Measurements from ENCODE around the gene USP44. TPM values are rescaled to one million over a fixed set of nuclear protein-coding genes. Genes with fewer than 3 reads are reported as not detected.
"Not testable (repeated sequence)": the region's sequence is repeated elsewhere in the genome, so short reads cannot be mapped to it uniquely, and the experiment has no call there.

Gene USP44
- total and polyA plus RNA-seq, 3 experiments from 2014 or later = 3.2 to 7.1 (median 5.8) TPM

DNA sequence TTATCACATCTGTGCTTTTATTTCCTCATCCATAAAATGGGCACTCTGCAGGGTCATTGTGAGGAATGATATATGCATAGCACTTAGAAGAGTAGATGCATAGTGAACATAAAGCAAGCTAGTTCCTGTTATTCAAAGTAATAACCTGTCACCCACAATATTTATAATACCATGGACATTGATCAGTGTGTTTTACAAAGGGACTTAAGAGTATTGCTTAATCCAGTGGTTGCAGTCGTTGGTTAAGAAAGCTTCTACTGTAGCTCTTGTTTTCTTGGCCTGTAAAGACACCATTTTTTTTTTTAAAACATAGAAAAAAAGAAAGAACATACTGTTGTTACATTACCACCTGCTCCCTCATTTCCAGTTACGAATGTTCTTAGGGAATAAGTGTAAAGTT is 64.3 kb downstream of the USP44 start:
- ChIA-PET CTCF (no interaction called here), POLR2A (no interaction called here)
- no peak overlapping the region for H3K27ac ChIP-seq (ENCODE audit: low read depth, low read length)
- H3K36me3 ChIP-seq (ENCODE audit: insufficient read depth, low read length) = peaks cover 17% of the 10 kb centered on the region
- Mint-ChIP-seq H3K9me3 (no peaks in the 10 kb centered on the region), H3K4me3 (no peak overlapping the region), H3K4me1 (peaks cover 13 to 31% (median 29%) of the 10 kb centered on the region in 3 donors), H3K27ac (no peak overlapping the region), H3K27me3 (no peaks in the 10 kb centered on the region), H3K36me3 (peaks cover 0 to 73% (median 16%) of the 10 kb centered on the region in 3 donors)
- H3K9me3 ChIP-seq (ENCODE audit: low read length) = no peaks in the 10 kb centered on the region
- no peaks in the 10 kb centered on the region for H3K4me1 ChIP-seq (ENCODE audit: insufficient read depth, low read length)
- no peak overlapping the region for H3K4me3 ChIP-seq (ENCODE audit: low read length)
- no peaks in the 10 kb centered on the region for H3K27me3 ChIP-seq (ENCODE audit: insufficient read depth, low read length, poor library complexity, severe bottlenecking)
- DNase-seq = no peak

DNA sequence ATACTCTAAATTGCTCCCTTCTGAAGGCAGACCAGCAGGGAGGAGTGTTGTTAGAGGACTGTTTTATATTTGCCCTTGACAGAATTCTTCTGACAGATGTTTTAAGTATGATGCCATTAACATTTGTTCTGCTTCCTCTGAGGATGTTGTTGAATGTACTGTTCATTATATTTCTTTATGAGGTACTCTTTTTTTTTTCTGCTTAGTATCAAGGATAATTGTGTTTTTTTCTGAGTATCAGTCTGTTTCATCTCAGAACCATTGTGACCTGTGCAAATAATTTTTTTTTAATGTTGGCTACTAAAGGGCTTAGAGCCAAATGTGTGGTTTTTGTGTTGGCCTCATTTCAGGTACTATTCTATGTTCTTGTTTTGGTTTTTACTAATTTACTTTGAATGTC is 66.8 kb downstream of the USP44 start:
- H3K36me3 Mint-ChIP-seq = peaks cover 0 to 69% (median 18%) of the 10 kb centered on the region in 3 donors
- peaks cover 22% of the 10 kb centered on the region for H3K36me3 ChIP-seq (ENCODE audit: insufficient read depth, low read length)
- no peaks in the 10 kb centered on the region for H3K9me3 ChIP-seq (ENCODE audit: low read length)
- H3K4me3 ChIP-seq (ENCODE audit: low read length) = no peak overlapping the region
- H3K9me3 Mint-ChIP-seq = no peaks in the 10 kb centered on the region
- H3K27me3 Mint-ChIP-seq = no peaks in the 10 kb centered on the region
- CTCF ChIA-PET = no interaction called here
- no peak overlapping the region for H3K27ac ChIP-seq (ENCODE audit: low read depth, low read length)
- no peaks in the 10 kb centered on the region for H3K27me3 ChIP-seq (ENCODE audit: insufficient read depth, low read length, poor library complexity, severe bottlenecking)
- peaks cover 34 to 45% (median 43%) of the 10 kb centered on the region in 3 donors for H3K4me1 Mint-ChIP-seq
- H3K4me3 Mint-ChIP-seq = no peak overlapping the region
- H3K27ac Mint-ChIP-seq = peak overlapping the region in 4 of 8 donors; percentile 46 to 79 (median 76)
- peaks cover 22% of the 10 kb centered on the region for H3K4me1 ChIP-seq (ENCODE audit: insufficient read depth, low read length)
- POLR2A ChIA-PET = no interaction called here
- no peak for DNase-seq

GRCh38 chr12:95482564-95482963 is 68.7 kb downstream of the USP44 start:
- POLR2A ChIA-PET = not testable (repeated sequence)

DNA sequence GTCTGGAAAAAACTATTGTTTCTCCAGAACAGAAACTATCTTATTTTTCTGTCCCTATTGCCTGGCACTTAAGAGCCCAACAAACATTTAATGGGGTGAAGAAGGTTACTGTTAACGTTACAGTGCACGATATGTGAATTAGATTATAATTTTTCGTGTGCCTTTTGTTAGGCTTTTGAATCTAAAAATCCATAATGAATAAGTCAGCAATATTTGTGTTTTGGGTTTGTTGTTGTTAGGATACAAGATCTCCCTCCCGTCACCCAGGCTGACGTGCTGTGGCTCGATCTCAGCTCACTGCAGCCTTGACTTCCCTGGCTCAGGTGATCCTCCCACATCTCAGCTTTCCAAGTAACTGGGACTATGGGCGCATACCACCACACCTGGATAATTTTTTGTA is 69.4 kb downstream of the USP44 start:
- H3K4me3 Mint-ChIP-seq = no peak overlapping the region
- ChIA-PET CTCF (no interaction called here), POLR2A (no interaction called here)
- Histone ChIP-seq H3K4me1 (ENCODE audit: insufficient read depth, low read length) (peaks cover 44% of the 10 kb centered on the region), H3K4me3 (ENCODE audit: low read length) (no peak overlapping the region), H3K9me3 (ENCODE audit: low read length) (no peaks in the 10 kb centered on the region), H3K36me3 (ENCODE audit: insufficient read depth, low read length) (peaks cover 33% of the 10 kb centered on the region), H3K27me3 (ENCODE audit: insufficient read depth, low read length, poor library complexity, severe bottlenecking) (no peaks in the 10 kb centered on the region), H3K27ac (ENCODE audit: low read depth, low read length) (no peak overlapping the region)
- no peak for DNase-seq
- peaks cover 0 to 3% of the 10 kb centered on the region in 2 donors for H3K27me3 Mint-ChIP-seq
- peak overlapping the region in 2 of 8 donors; percentile 35 to 66 for H3K27ac Mint-ChIP-seq
- peaks cover 52 to 70% (median 59%) of the 10 kb centered on the region in 3 donors for H3K4me1 Mint-ChIP-seq
- peaks cover 0 to 70% (median 19%) of the 10 kb centered on the region in 3 donors for H3K36me3 Mint-ChIP-seq
- H3K9me3 Mint-ChIP-seq = no peaks in the 10 kb centered on the region

More at GRCh38 chr12:95482564-95482963, 68.7 kb downstream of the USP44 start:
- peaks cover 0 to 72% (median 19%) of the 10 kb centered on the region in 3 donors for H3K36me3 Mint-ChIP-seq
- H3K4me3 Mint-ChIP-seq; DNase-seq; H3K27me3 ChIP-seq (ENCODE audit: insufficient read depth, low read length, poor library complexity, severe bottlenecking); H3K27ac ChIP-seq (ENCODE audit: low read depth, low read length); H3K27me3 Mint-ChIP-seq; H3K9me3 Mint-ChIP-seq; H3K4me3 ChIP-seq (ENCODE audit: low read length); CTCF ChIA-PET; H3K9me3 ChIP-seq (ENCODE audit: low read length): not testable (repeated sequence)
- Histone ChIP-seq H3K4me1 (ENCODE audit: insufficient read depth, low read length) (peaks cover 39% of the 10 kb centered on the region), H3K36me3 (ENCODE audit: insufficient read depth, low read length) (peaks cover 29% of the 10 kb centered on the region)
- H3K4me1 Mint-ChIP-seq = peaks cover 49 to 65% (median 60%) of the 10 kb centered on the region in 3 donors
- H3K27ac Mint-ChIP-seq = peak overlapping the region in 1 of 8 donors; percentile 52

DNA sequence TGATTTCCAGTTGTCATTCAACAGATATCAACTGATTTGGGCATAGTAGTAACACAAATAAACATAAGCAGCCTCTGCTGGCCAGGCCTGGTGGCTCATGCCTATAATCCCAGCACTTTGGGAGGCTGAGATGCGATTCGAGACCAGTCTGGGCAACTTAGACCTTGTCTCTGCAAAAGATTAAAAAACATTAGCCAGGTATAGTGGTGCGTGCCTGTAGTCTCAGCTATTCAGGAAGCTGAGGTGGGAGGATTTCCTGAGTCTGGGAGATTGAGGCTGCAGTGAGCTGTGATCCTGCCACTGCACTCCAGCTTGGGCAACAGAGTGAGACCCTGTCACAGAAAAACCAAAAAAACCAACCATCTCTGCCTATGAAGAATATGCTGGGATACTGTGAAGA is 70.2 kb downstream of the USP44 start:
- peaks cover 0 to 3% of the 10 kb centered on the region in 2 donors for H3K27me3 Mint-ChIP-seq
- POLR2A ChIA-PET = no interaction called here
- Histone ChIP-seq H3K36me3 (ENCODE audit: insufficient read depth, low read length) (peaks cover 28% of the 10 kb centered on the region), H3K4me3 (ENCODE audit: low read length) (no peak overlapping the region), H3K27ac (ENCODE audit: low read depth, low read length) (no peak overlapping the region), H3K27me3 (ENCODE audit: insufficient read depth, low read length, poor library complexity, severe bottlenecking) (no peaks in the 10 kb centered on the region), H3K4me1 (ENCODE audit: insufficient read depth, low read length) (peaks cover 46% of the 10 kb centered on the region), H3K9me3 (ENCODE audit: low read length) (no peaks in the 10 kb centered on the region)
- CTCF ChIA-PET = interaction anchor here (1.4 kb wide), 1 partner anchor 54 kb away, joined by 4 read pairs; no protein-coding TSS in a partner anchor
- no peak for DNase-seq
- H3K36me3 Mint-ChIP-seq = peaks cover 0 to 67% (median 18%) of the 10 kb centered on the region in 3 donors
- H3K27ac Mint-ChIP-seq = peak overlapping the region in 7 of 8 donors; percentile 25 to 81 (median 52)
- H3K4me3 Mint-ChIP-seq = peak overlapping the region in 5 of 7 donors; percentile 10 to 49 (median 25)
- H3K9me3 Mint-ChIP-seq = no peaks in the 10 kb centered on the region
- peaks cover 58 to 78% (median 68%) of the 10 kb centered on the region in 3 donors for H3K4me1 Mint-ChIP-seq

DNA sequence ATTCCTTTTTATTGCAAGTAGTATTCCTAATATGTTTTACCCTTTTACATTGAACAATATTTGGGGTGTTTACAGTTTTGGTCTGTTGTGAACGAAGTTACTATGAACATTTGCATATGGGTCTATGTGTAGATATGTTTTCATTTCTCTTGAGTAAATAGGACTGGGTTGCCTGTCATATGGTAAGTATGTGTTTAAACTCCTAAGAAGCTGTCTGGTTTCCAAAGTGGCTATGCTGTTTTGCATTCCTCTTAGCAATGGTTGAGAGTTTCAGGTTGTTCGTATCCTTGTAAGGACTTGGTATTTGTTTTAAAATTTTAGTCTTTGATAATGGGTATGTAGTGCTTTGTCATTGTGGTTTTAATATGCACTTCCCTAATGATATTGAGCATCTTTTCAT is 71.0 kb downstream of the USP44 start:
- H3K9me3 ChIP-seq (ENCODE audit: low read length) = no peaks in the 10 kb centered on the region
- H3K4me3 ChIP-seq (ENCODE audit: low read length) = no peak overlapping the region
- no peak for DNase-seq
- peak overlapping the region in 6 of 8 donors; percentile 21 to 80 (median 40) for H3K27ac Mint-ChIP-seq
- no peak overlapping the region for H3K27ac ChIP-seq (ENCODE audit: low read depth, low read length)
- ChIA-PET CTCF (interaction anchor here (1.4 kb wide), 1 partner anchor 54 kb away, joined by 4 read pairs; no protein-coding TSS in a partner anchor), POLR2A (no interaction called here)
- peak overlapping the region in 5 of 7 donors; percentile 5 to 49 (median 34) for H3K4me3 Mint-ChIP-seq
- H3K27me3 Mint-ChIP-seq = peaks cover 0 to 3% of the 10 kb centered on the region in 2 donors
- no peaks in the 10 kb centered on the region for H3K27me3 ChIP-seq (ENCODE audit: insufficient read depth, low read length, poor library complexity, severe bottlenecking)
- peaks cover 55% of the 10 kb centered on the region for H3K4me1 ChIP-seq (ENCODE audit: insufficient read depth, low read length)
- H3K4me1 Mint-ChIP-seq = peaks cover 65 to 84% (median 76%) of the 10 kb centered on the region in 3 donors
- H3K36me3 Mint-ChIP-seq = peaks cover 0 to 66% (median 22%) of the 10 kb centered on the region in 3 donors
- H3K9me3 Mint-ChIP-seq = no peaks in the 10 kb centered on the region
- H3K36me3 ChIP-seq (ENCODE audit: insufficient read depth, low read length) = peaks cover 28% of the 10 kb centered on the region

GRCh38 chr12:95474660-95474958 is 76.7 kb downstream of the USP44 start:
- H3K27me3 Mint-ChIP-seq = peaks cover 4 to 5% of the 10 kb centered on the region in 2 donors
- peaks cover 55 to 67% (median 61%) of the 10 kb centered on the region in 3 donors for H3K4me1 Mint-ChIP-seq
- peaks cover 44% of the 10 kb centered on the region for H3K4me1 ChIP-seq (ENCODE audit: insufficient read depth, low read length)
- peaks cover 17% of the 10 kb centered on the region for H3K36me3 ChIP-seq (ENCODE audit: insufficient read depth, low read length)
- H3K27me3 ChIP-seq (ENCODE audit: insufficient read depth, low read length, poor library complexity, severe bottlenecking) = no peaks in the 10 kb centered on the region
- H3K4me3 Mint-ChIP-seq = peak overlapping the region; percentile 95 to 100 (median 99)
- ChIA-PET CTCF (interaction anchor here (0.9 to 2.0 kb wide), 3 partner anchors 60 to 401 kb away, joined by 3 to 10 read pairs (median 7); partner anchors contain the start of gene NR2C1), POLR2A (interaction anchor here (1.0 to 1.2 kb wide), 3 partner anchors 259 to 1798 kb away, joined by 3 to 5 read pairs (median 4); partner anchors contain the start of gene CCDC38)
- H3K9me3 Mint-ChIP-seq = no peaks in the 10 kb centered on the region
- peaks cover 0 to 46% (median 18%) of the 10 kb centered on the region in 3 donors for H3K36me3 Mint-ChIP-seq
- peak overlapping the region; percentile 67 for H3K4me3 ChIP-seq (ENCODE audit: low read length)
- peak overlapping the region; percentile 82 to 100 (median 98) for H3K27ac Mint-ChIP-seq
- H3K9me3 ChIP-seq (ENCODE audit: low read length) = no peaks in the 10 kb centered on the region
- H3K27ac ChIP-seq (ENCODE audit: low read depth, low read length) = peak overlapping the region; percentile 96
- no peak for DNase-seq

GRCh38 chr12:95473884-95474659 is 77.2 kb downstream of the USP44 start, which contains the start of gene METAP2:
METAP2 (plus strand) TSS chr12:95474152; CDS start chr12:95474180, 28 bp downstream.
- peaks cover 3 to 4% of the 10 kb centered on the region in 2 donors for H3K27me3 Mint-ChIP-seq
- peak within 1 kb of the TSS; percentile 82 to 100 (median 98) for H3K27ac Mint-ChIP-seq
- Histone ChIP-seq H3K4me1 (ENCODE audit: insufficient read depth, low read length) (peaks cover 40% of the 10 kb centered on the region), H3K27ac (ENCODE audit: low read depth, low read length) (peak within 1 kb of the TSS; percentile 96), H3K4me3 (ENCODE audit: low read length) (peak within 1 kb of the TSS; percentile 67), H3K36me3 (ENCODE audit: insufficient read depth, low read length) (peaks cover 17% of the 10 kb centered on the region), H3K27me3 (ENCODE audit: insufficient read depth, low read length, poor library complexity, severe bottlenecking) (no peaks in the 10 kb centered on the region), H3K9me3 (ENCODE audit: low read length) (no peaks in the 10 kb centered on the region)
- POLR2A ChIA-PET = interaction anchor here (0.5 to 1.4 kb wide), 5 partner anchors 140 to 1797 kb away, joined by 3 to 22 read pairs (median 4); partner anchors contain the start of genes CCDC38, FGD6 and VEZT
- H3K4me1 Mint-ChIP-seq = peaks cover 51 to 62% (median 55%) of the 10 kb centered on the region in 3 donors
- peak; percentile 80 to 90 (median 84) for DNase-seq
- peak within 1 kb of the TSS; percentile 95 to 100 (median 99) for H3K4me3 Mint-ChIP-seq
- peaks cover 0 to 43% (median 16%) of the 10 kb centered on the region in 3 donors for H3K36me3 Mint-ChIP-seq
- CTCF ChIA-PET = interaction anchor here (0.9 to 2.0 kb wide), 5 partner anchors 9 to 401 kb away, joined by 3 to 10 read pairs (median 7); partner anchors contain the start of gene NR2C1
- no peaks in the 10 kb centered on the region for H3K9me3 Mint-ChIP-seq
